Measurements from ENCODE around the gene IMP4.

Gene IMP4

DNA sequence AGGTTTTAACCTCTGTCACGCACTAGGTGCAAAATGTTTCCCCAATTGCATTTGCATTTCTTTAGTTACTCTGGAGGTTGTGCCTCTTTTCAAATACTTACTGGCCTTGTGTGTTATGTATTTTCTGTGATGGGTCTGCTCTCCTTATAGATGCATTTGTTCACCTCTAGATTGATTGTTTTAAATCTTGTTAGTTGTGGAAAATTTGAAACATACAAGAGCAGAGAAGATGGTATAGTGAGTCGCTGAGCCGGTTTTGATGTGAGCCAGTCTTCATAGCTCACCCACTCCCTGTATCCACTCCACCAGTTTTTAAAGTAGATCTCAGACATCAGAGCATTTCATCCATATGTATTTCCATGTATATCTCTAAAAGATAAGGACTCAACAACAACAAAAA lies 6.5 kb downstream of the IMP4 start:
- H3K27ac ChIP-seq (ENCODE audit: low read depth, low read length) = peak overlapping the region; percentile 1; the same call in 1 of the 2 replicates
- peaks cover 25% of the 10 kb centered on the region for H3K79me2 ChIP-seq (ENCODE audit: insufficient read depth, low read length)
- H3K36me3 ChIP-seq (ENCODE audit: low read length) = peaks cover 17% of the 10 kb centered on the region
- H3K4me2 ChIP-seq (ENCODE audit: low read depth, low read length, poor library complexity, severe bottlenecking) = no peak overlapping the region
- H2AFZ ChIP-seq (ENCODE audit: low read depth, low read length, severe bottlenecking) = no peak overlapping the region
- H3K9ac ChIP-seq (ENCODE audit: low read length) = no peak overlapping the region
- TF ChIP-seq, protein P1, sequence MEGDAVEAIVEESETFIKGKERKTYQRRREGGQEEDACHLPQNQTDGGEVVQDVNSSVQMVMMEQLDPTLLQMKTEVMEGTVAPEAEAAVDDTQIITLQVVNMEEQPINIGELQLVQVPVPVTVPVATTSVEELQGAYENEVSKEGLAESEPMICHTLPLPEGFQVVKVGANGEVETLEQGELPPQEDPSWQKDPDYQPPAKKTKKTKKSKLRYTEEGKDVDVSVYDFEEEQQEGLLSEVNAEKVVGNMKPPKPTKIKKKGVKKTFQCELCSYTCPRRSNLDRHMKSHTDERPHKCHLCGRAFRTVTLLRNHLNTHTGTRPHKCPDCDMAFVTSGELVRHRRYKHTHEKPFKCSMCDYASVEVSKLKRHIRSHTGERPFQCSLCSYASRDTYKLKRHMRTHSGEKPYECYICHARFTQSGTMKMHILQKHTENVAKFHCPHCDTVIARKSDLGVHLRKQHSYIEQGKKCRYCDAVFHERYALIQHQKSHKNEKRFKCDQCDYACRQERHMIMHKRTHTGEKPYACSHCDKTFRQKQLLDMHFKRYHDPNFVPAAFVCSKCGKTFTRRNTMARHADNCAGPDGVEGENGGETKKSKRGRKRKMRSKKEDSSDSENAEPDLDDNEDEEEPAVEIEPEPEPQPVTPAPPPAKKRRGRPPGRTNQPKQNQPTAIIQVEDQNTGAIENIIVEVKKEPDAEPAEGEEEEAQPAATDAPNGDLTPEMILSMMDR (IDR thresholded peaks at IDR 0.05; ENCODE audit: insufficient read depth, low read length, poor library complexity, severe bottlenecking) = no peak
- no peak for TF ChIP-seq EZH2phosphoT487 (conservative IDR thresholded peaks at IDR 0.05; ENCODE audit: low read length)
- H3K27me3 ChIP-seq (ENCODE audit: low read length) = no peaks in the 10 kb centered on the region
- H3K9me3 ChIP-seq (ENCODE audit: insufficient read depth, low read length) = no peaks in the 10 kb centered on the region
- H3K9me2 ChIP-seq (replicated peaks; ENCODE audit: insufficient read depth, low read length) = no peaks in the 10 kb centered on the region
- no peak overlapping the region for H3K4me3 ChIP-seq (ENCODE audit: insufficient read depth, low read length, poor library complexity, severe bottlenecking)
- H4K20me1 ChIP-seq (ENCODE audit: low read depth, low read length) = no peaks in the 10 kb centered on the region
- H3F3A ChIP-seq (ENCODE audit: insufficient read depth) = peaks cover 38% of the 10 kb centered on the region

DNA sequence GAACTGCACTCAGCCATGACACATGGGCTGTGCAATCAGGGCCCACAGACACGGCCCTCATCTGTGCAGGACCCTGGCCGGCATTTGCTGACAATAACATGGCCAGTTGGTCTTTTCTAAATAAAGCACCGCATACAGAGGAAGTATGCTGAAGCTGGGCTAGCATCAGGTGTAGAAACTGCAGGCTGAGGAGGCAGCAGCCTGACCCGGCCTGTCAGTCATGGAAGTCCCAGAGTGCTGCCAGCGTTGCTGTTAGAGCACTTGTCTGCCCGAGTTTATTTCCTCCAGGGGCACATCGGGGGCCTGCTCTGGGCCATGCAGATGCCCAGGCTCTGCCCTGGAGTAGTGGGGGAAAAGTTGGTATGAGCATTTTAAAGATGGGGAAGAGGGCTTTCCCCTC lies 9.0 kb downstream of the IMP4 start:
- Histone ChIP-seq H2AFZ (ENCODE audit: low read depth, low read length, severe bottlenecking) (no peak overlapping the region), H3K9ac (ENCODE audit: low read length) (peak overlapping the region; percentile 15; the same call in 1 of the 2 replicates), H3K27ac (ENCODE audit: low read depth, low read length) (peak overlapping the region; percentile 77), H3F3A (ENCODE audit: insufficient read depth) (peaks cover 45% of the 10 kb centered on the region), H3K9me2 (replicated peaks; ENCODE audit: insufficient read depth, low read length) (no peaks in the 10 kb centered on the region), H3K79me2 (ENCODE audit: insufficient read depth, low read length) (peaks cover 15% of the 10 kb centered on the region; the same call in 1 of the 2 replicates), H3K36me3 (ENCODE audit: low read length) (peaks cover 17% of the 10 kb centered on the region), H3K4me3 (ENCODE audit: insufficient read depth, low read length, poor library complexity, severe bottlenecking) (no peak overlapping the region), H3K9me3 (ENCODE audit: insufficient read depth, low read length) (no peaks in the 10 kb centered on the region), H4K20me1 (ENCODE audit: low read depth, low read length) (no peaks in the 10 kb centered on the region), H3K27me3 (ENCODE audit: low read length) (no peaks in the 10 kb centered on the region), H3K4me2 (ENCODE audit: low read depth, low read length, poor library complexity, severe bottlenecking) (peak overlapping the region; percentile 37)
- no peak for TF ChIP-seq EZH2phosphoT487 (conservative IDR thresholded peaks at IDR 0.05; ENCODE audit: low read length)
- TF ChIP-seq, protein P1 (IDR thresholded peaks at IDR 0.05; ENCODE audit: insufficient read depth, low read length, poor library complexity, severe bottlenecking) = no peak

DNA sequence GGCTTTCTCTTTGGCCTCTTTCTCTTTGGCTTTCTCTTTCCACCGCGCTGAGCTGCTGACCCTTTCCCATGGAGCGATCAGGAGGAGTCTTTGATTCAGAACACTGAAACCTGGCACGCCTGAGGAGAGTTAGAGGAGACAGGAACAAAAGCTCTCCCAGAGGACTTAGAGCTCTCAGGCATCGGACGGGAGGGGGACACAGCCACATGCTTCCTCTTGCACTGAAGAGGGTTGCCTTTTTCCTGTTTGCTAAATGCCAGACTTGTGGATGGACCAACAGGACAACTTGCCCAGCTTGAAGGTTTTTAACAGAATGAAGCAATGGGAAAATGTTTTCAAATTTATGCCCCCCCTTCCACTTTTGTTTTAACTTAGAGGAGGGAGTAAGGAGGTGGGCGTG lies 9.5 kb downstream of the IMP4 start:
- Histone ChIP-seq H3K4me3 (ENCODE audit: insufficient read depth, low read length, poor library complexity, severe bottlenecking) (no peak overlapping the region), H3K9me3 (ENCODE audit: insufficient read depth, low read length) (no peaks in the 10 kb centered on the region), H3K9me2 (replicated peaks; ENCODE audit: insufficient read depth, low read length) (no peaks in the 10 kb centered on the region), H2AFZ (ENCODE audit: low read depth, low read length, severe bottlenecking) (no peak overlapping the region), H3K36me3 (ENCODE audit: low read length) (peaks cover 13% of the 10 kb centered on the region), H3K79me2 (ENCODE audit: insufficient read depth, low read length) (peaks cover 14% of the 10 kb centered on the region; the same call in 1 of the 2 replicates), H3K27ac (ENCODE audit: low read depth, low read length) (peak overlapping the region; percentile 77), H3K9ac (ENCODE audit: low read length) (peak overlapping the region; percentile 15; the same call in 1 of the 2 replicates), H3K4me2 (ENCODE audit: low read depth, low read length, poor library complexity, severe bottlenecking) (peak overlapping the region; percentile 15), H4K20me1 (ENCODE audit: low read depth, low read length) (no peaks in the 10 kb centered on the region), H3K27me3 (ENCODE audit: low read length) (no peaks in the 10 kb centered on the region), H3F3A (ENCODE audit: insufficient read depth) (peaks cover 43% of the 10 kb centered on the region)
- TF ChIP-seq, protein P1 (IDR thresholded peaks at IDR 0.05; ENCODE audit: insufficient read depth, low read length, poor library complexity, severe bottlenecking) = no peak
- no peak for TF ChIP-seq EZH2phosphoT487 (conservative IDR thresholded peaks at IDR 0.05; ENCODE audit: low read length)

Measured in SU-DHL-6 (cell line).